OCI-LY7 (cell line): ENCODE measurements around the gene DNAJC5G. TPM values are rescaled to one million over a fixed set of nuclear protein-coding genes. Genes with fewer than 3 reads are reported as not detected.
"Not testable (repeated sequence)": the region's sequence is repeated elsewhere in the genome, so short reads cannot be mapped to it uniquely, and the experiment has no call there.

Source experiments
- BruUV-seq: library from RNA; stranded (reverse); fragments of 400-500 nt; replicated peaks from 2 replicates; lab custom pipeline; 2021; lab: Mats Ljungman, UMichigan
- CTCF ChIA-PET: fragments of 300-600 bp; sonication (Branson Sonifier 250); formaldehyde crosslinking; loops from one replicate; lab custom pipeline; 2022; ENCODE audit warnings: antibody characterized with exemption; ENCODE audit not compliant: unreplicated experiment; lab: Charles Lee
- POLR2A ChIA-PET: fragments of 300-600 bp; sonication (Branson Sonifier 250); formaldehyde crosslinking; loops from one replicate; lab custom pipeline; 2022; ENCODE audit warnings: antibody characterized with exemption; lab: Charles Lee
- DNase-seq: peaks from one replicate; pipeline ENCODE4 v3.0.0-alpha.2; 2015; ENCODE audit warnings: low spot score
- H2AFZ ChIP-seq: fragments of 200-600 bp; sonication (generic), shearing (Covaris generic); 2 replicates; pipeline ENCODE4 v1.6.1; 2014; ENCODE audit warnings: mild to moderate bottlenecking, antibody characterized with exemption, low read length, moderate library complexity
- H3K27ac ChIP-seq: fragments of 200-600 bp; sonication (generic); 2 replicates; pipeline ENCODE4 v1.5.1; 2014; ENCODE audit warnings: mixed run types, low read depth, mild to moderate bottlenecking, moderate library complexity, low read length, inconsistent platforms; ENCODE audit not compliant: poor library complexity, severe bottlenecking
- H3K36me3 ChIP-seq: fragments of 200-600 bp; sonication (generic); 2 replicates; pipeline ENCODE4 v1.6.1; 2014; ENCODE audit warnings: mild to moderate bottlenecking, antibody characterized with exemption, low read length, moderate library complexity, mixed read lengths; ENCODE audit not compliant: insufficient read depth
- H3K4me1 ChIP-seq: fragments of 200-600 bp; sonication (generic); 2 replicates; pipeline ENCODE4 v1.5.1; 2014; ENCODE audit warnings: mild to moderate bottlenecking, low read length; ENCODE audit not compliant: insufficient read depth, poor library complexity, severe bottlenecking
- H3K4me2 ChIP-seq: fragments of 200-600 bp; sonication (generic); 2 replicates; pipeline ENCODE4 v1.6.1; 2014; ENCODE audit warnings: mild to moderate bottlenecking, low read length
- H3K4me3 ChIP-seq: fragments of 200-600 bp; sonication (generic); 2 replicates; pipeline ENCODE4 v1.5.1; 2014; ENCODE audit warnings: mild to moderate bottlenecking, low read depth, low read length; ENCODE audit not compliant: poor library complexity, severe bottlenecking
- H3K79me2 ChIP-seq: fragments of 200-600 bp; sonication (generic); 2 replicates; pipeline ENCODE4 v1.6.1; 2016; ENCODE audit warnings: low read depth, mild to moderate bottlenecking, low read length, moderate library complexity, mixed read lengths; ENCODE audit not compliant: insufficient read depth
- H3K9me2 ChIP-seq: fragments of 200-600 bp; sonication (generic); 2 replicates; pipeline ENCODE4 v1.6.1; 2016; ENCODE audit warnings: mild to moderate bottlenecking, low read length, mixed read lengths; ENCODE audit not compliant: insufficient read depth
- H3K9me3 ChIP-seq: fragments of 200-600 bp; sonication (generic); 2 replicates; pipeline ENCODE4 v1.6.1; 2014; ENCODE audit warnings: mild to moderate bottlenecking, mixed run types, low read length, mixed read lengths
- H4K20me1 ChIP-seq: fragments of 200-600 bp; sonication (generic); 2 replicates; pipeline ENCODE4 v1.6.1; 2014; ENCODE audit warnings: mild to moderate bottlenecking, antibody characterized with exemption, low read length, moderate library complexity, mixed read lengths; ENCODE audit not compliant: insufficient read depth
- EZH2phosphoT487 ChIP-seq: fragments of 200-600 bp; sonication (generic); IDR thresholded peaks from 2 replicates; pipeline ENCODE4 v1.6.1; 2018; ENCODE audit warnings: low read depth, borderline replicate concordance, mild to moderate bottlenecking, mixed run types, antibody characterized with exemption, low read length, moderate library complexity, mixed read lengths
- intact Hi-C: fragments of 100-400 bp; cut with micrococcal nuclease; formaldehyde crosslinking; loops from one replicate; pipeline ENCODE4 v1.10.0; 2022; ENCODE audit not compliant: unreplicated experiment
- total RNA-seq, 2 experiments: library from RNA; depleted of rRNA in 1 of 2; stranded (reverse); fragments of >200 nt in 1 of 2; shearing (Covaris generic) in 1 of 2; gene quantifications; 2 replicates each; pipeline ENCODE4 v1.2.3, GENCODE V29; 2014 to 2022
- TF ChIP-seq, protein P1 (sequence below): fragments of 200-600 bp; sonication (generic); conservative IDR thresholded peaks from 2 replicates; pipeline ENCODE4 v1.5.1; 2014; ENCODE audit warnings: mild to moderate bottlenecking, antibody characterized with exemption, low read length, moderate library complexity, mixed read lengths

The DNAJC5G gene
- total RNA-seq, 2 experiments from 2014 or later = 4.7 to 18.2 TPM

GRCh38 chr2:27264753-27265535 is 10.3 kb upstream of the DNAJC5G start:
- BruUV-seq = TSS peak; percentile 29
- H3K4me2 ChIP-seq = peak overlapping the region; percentile 100
- no peaks in the 10 kb centered on the region for H3K9me3 ChIP-seq
- peak overlapping the region; percentile 76 for H2AFZ ChIP-seq
- peaks cover 2% of the 10 kb centered on the region; the same call in 1 of the 2 replicates for H3K36me3 ChIP-seq
- H3K9me2 ChIP-seq = no peaks in the 10 kb centered on the region
- DNase-seq = peak; percentile 71
- ChIA-PET CTCF (interaction anchor here (0.6 to 2.5 kb wide), 4 partner anchors 13 to 27 kb away, joined by 3 to 13 read pairs (median 7); no protein-coding TSS in a partner anchor), POLR2A (interaction anchor here (0.6 to 1.5 kb wide), 7 partner anchors 12 to 1386 kb away, joined by 3 to 5 read pairs (median 3); no protein-coding TSS in a partner anchor)
- TF ChIP-seq, protein P1, sequence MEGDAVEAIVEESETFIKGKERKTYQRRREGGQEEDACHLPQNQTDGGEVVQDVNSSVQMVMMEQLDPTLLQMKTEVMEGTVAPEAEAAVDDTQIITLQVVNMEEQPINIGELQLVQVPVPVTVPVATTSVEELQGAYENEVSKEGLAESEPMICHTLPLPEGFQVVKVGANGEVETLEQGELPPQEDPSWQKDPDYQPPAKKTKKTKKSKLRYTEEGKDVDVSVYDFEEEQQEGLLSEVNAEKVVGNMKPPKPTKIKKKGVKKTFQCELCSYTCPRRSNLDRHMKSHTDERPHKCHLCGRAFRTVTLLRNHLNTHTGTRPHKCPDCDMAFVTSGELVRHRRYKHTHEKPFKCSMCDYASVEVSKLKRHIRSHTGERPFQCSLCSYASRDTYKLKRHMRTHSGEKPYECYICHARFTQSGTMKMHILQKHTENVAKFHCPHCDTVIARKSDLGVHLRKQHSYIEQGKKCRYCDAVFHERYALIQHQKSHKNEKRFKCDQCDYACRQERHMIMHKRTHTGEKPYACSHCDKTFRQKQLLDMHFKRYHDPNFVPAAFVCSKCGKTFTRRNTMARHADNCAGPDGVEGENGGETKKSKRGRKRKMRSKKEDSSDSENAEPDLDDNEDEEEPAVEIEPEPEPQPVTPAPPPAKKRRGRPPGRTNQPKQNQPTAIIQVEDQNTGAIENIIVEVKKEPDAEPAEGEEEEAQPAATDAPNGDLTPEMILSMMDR = peak; percentile 79
- TF ChIP-seq EZH2phosphoT487 = no peak
- peak overlapping the region; percentile 23 for H3K27ac ChIP-seq
- peaks cover 54% of the 10 kb centered on the region for H3K4me1 ChIP-seq
- no peaks in the 10 kb centered on the region for H4K20me1 ChIP-seq
- peak overlapping the region; percentile 90 for H3K4me3 ChIP-seq
- peaks cover 12% of the 10 kb centered on the region; the same call in 1 of the 2 replicates for H3K79me2 ChIP-seq
- intact Hi-C loops = loop anchor here (1.0 to 2.0 kb wide), 2 partner anchors 14 to 26 kb away; no protein-coding TSS in a partner anchor

GRCh38 chr2:27265536-27265870 is 9.7 kb upstream of the DNAJC5G start:
- DNase-seq = no peak
- H3K9me2 ChIP-seq = no peaks in the 10 kb centered on the region
- peaks cover 54% of the 10 kb centered on the region for H3K4me1 ChIP-seq
- POLR2A ChIA-PET = interaction anchor here (0.7 to 1.9 kb wide), 6 partner anchors 12 to 1387 kb away, joined by 3 to 6 read pairs (median 4); no protein-coding TSS in a partner anchor
- CTCF ChIA-PET = interaction anchor here (0.6 to 2.5 kb wide), 4 partner anchors 14 to 48 kb away, joined by 3 to 13 read pairs (median 7); no protein-coding TSS in a partner anchor
- intact Hi-C loops = loop anchor here (1.0 to 2.0 kb wide), 2 partner anchors 14 to 25 kb away; no protein-coding TSS in a partner anchor
- no peaks in the 10 kb centered on the region for H4K20me1 ChIP-seq
- no TSS peak for BruUV-seq
- H3K36me3 ChIP-seq = no peaks in the 10 kb centered on the region
- TF ChIP-seq, protein P1 = no peak
- no peak for TF ChIP-seq EZH2phosphoT487
- H2AFZ ChIP-seq = peak overlapping the region; percentile 76; the same call in 1 of the 2 replicates
- H3K27ac ChIP-seq = no peak overlapping the region
- no peaks in the 10 kb centered on the region for H3K9me3 ChIP-seq
- H3K79me2 ChIP-seq = peaks cover 12% of the 10 kb centered on the region; the same call in 1 of the 2 replicates
- no peak overlapping the region for H3K4me3 ChIP-seq
- H3K4me2 ChIP-seq = peak overlapping the region; percentile 100

GRCh38 chr2:27268296-27268695 is 6.9 kb upstream of the DNAJC5G start:
- H3K27ac ChIP-seq, H3K4me3 ChIP-seq, H3K9me3 ChIP-seq, intact Hi-C loops, CTCF ChIA-PET, H2AFZ ChIP-seq, H3K79me2 ChIP-seq, DNase-seq, H3K36me3 ChIP-seq, BruUV-seq, H3K4me2 ChIP-seq, H4K20me1 ChIP-seq, H3K9me2 ChIP-seq, POLR2A ChIA-PET: not testable (repeated sequence)
- H3K4me1 ChIP-seq = peaks cover 65% of the 10 kb centered on the region
